SU-DHL-6 (cell line): Measurements from ENCODE around the gene LDLRAD2.

ENCODE experiments used
- H2AFZ ChIP-seq: fragments of 200-600 bp; sonication (generic); 2 replicates; pipeline ENCODE4 v1.6.1; 2014; ENCODE audit warnings: low read depth, mild to moderate bottlenecking, moderate library complexity, mixed read lengths, antibody characterized with exemption, low read length; ENCODE audit not compliant: severe bottlenecking
- H3F3A ChIP-seq: fragments of 200-600 bp; shearing (Covaris generic); 2 replicates; pipeline ENCODE4 v1.6.0; 2016; ENCODE audit warnings: antibody characterized with exemption, mild to moderate bottlenecking; ENCODE audit not compliant: insufficient read depth
- H3K27ac ChIP-seq: fragments of 200-600 bp; sonication (generic); 2 replicates; pipeline ENCODE4 v1.5.1; 2016; ENCODE audit warnings: low read depth, mild to moderate bottlenecking, low read length, moderate library complexity, mixed read lengths
- H3K27me3 ChIP-seq: fragments of 200-600 bp; sonication (generic), shearing (Covaris generic); 2 replicates; pipeline ENCODE4 v1.6.0; 2014; ENCODE audit warnings: mild to moderate bottlenecking, low read length
- H3K36me3 ChIP-seq: fragments of 200-600 bp; sonication (generic); 2 replicates; pipeline ENCODE4 v1.6.1; 2014; ENCODE audit warnings: mild to moderate bottlenecking, low read length, mixed read lengths
- H3K4me2 ChIP-seq: fragments of 300-600, 200-600 bp; shearing (Covaris generic), sonication (generic); 2 replicates; pipeline ENCODE4 v1.6.0; 2014; ENCODE audit warnings: low read length, low read depth, mild to moderate bottlenecking; ENCODE audit not compliant: poor library complexity, severe bottlenecking
- H3K4me3 ChIP-seq: fragments of 200-600 bp; sonication (generic); 2 replicates; pipeline ENCODE4 v1.5.1; 2014; ENCODE audit warnings: antibody characterized with exemption, low read length, mild to moderate bottlenecking, mixed read lengths; ENCODE audit not compliant: insufficient read depth, poor library complexity, severe bottlenecking
- H3K79me2 ChIP-seq: fragments of 200-600 bp; sonication (generic); 2 replicates; pipeline ENCODE4 v1.6.1; 2014; ENCODE audit warnings: mild to moderate bottlenecking, low read length, moderate library complexity; ENCODE audit not compliant: insufficient read depth
- H3K9ac ChIP-seq: fragments of 200-600 bp; sonication (generic); 2 replicates; pipeline ENCODE4 v1.7.0; 2014; ENCODE audit warnings: mild to moderate bottlenecking, low read length
- H3K9me2 ChIP-seq: fragments of 200-600 bp; sonication (generic); replicated peaks from 2 replicates; pipeline ENCODE4 v1.6.1; 2014; ENCODE audit warnings: low read length; ENCODE audit not compliant: insufficient read depth
- H3K9me3 ChIP-seq: fragments of 200-600 bp; sonication (generic); 2 replicates; pipeline ENCODE4 v1.6.1; 2014; ENCODE audit warnings: low read length, mixed read lengths; ENCODE audit not compliant: insufficient read depth
- H4K20me1 ChIP-seq: fragments of 200-600 bp; sonication (generic); 2 replicates; pipeline ENCODE4 v1.6.1; 2014; ENCODE audit warnings: low read depth, mild to moderate bottlenecking, antibody characterized with exemption, low read length, moderate library complexity, mixed read lengths
- CTCF ChIP-seq: fragments of 200-600 bp; sonication (generic); IDR thresholded peaks from one replicate; pipeline ENCODE4 v1.5.1; 2017; ENCODE audit warnings: antibody characterized with exemption, mild to moderate bottlenecking, low read length, moderate library complexity; ENCODE audit not compliant: insufficient read depth, poor library complexity, severe bottlenecking
- EZH2phosphoT487 ChIP-seq: fragments of 200-600 bp; sonication (generic), shearing (Covaris generic); conservative IDR thresholded peaks from 2 replicates; pipeline ENCODE4 v1.6.1; 2018; ENCODE audit warnings: mild to moderate bottlenecking, antibody characterized with exemption, low read length, moderate library complexity, mixed read lengths

The LDLRAD2 gene

GRCh38 chr1:21830792-21831453 is 18.9 kb downstream of the LDLRAD2 start:
- Histone ChIP-seq H3K27me3 (no peaks in the 10 kb centered on the region), H3K9me3 (no peaks in the 10 kb centered on the region), H2AFZ (no peak overlapping the region), H3K9ac (no peak overlapping the region), H3K4me2 (no peak overlapping the region), H3K36me3 (no peaks in the 10 kb centered on the region), H3F3A (no peaks in the 10 kb centered on the region), H3K4me3 (no peak overlapping the region), H3K79me2 (no peaks in the 10 kb centered on the region), H4K20me1 (no peaks in the 10 kb centered on the region), H3K27ac (no peak overlapping the region), H3K9me2 (no peaks in the 10 kb centered on the region)
- no peak for TF ChIP-seq EZH2phosphoT487
- no peak for TF ChIP-seq CTCF

GRCh38 chr1:21831454-21831970 is 19.4 kb downstream of the LDLRAD2 start:
- H3K9me3 ChIP-seq: no peaks in the 10 kb centered on the region
- no peak overlapping the region for H3K27ac ChIP-seq
- no peaks in the 10 kb centered on the region for H3K36me3 ChIP-seq
- no peak for TF ChIP-seq EZH2phosphoT487
- TF ChIP-seq CTCF: no peak
- no peak overlapping the region for H3K9ac ChIP-seq
- H4K20me1 ChIP-seq: no peaks in the 10 kb centered on the region
- no peaks in the 10 kb centered on the region for H3K9me2 ChIP-seq
- H2AFZ ChIP-seq: no peak overlapping the region
- no peak overlapping the region for H3K4me3 ChIP-seq
- no peaks in the 10 kb centered on the region for H3K79me2 ChIP-seq
- H3K27me3 ChIP-seq: no peaks in the 10 kb centered on the region
- H3F3A ChIP-seq: no peaks in the 10 kb centered on the region
- no peak overlapping the region for H3K4me2 ChIP-seq

- no peaks in the 10 kb centered on the region for H3K36me3 ChIP-seq
- no peak for TF ChIP-seq EZH2phosphoT487
- TF ChIP-seq CTCF: no peak
Measured at GRCh38 chr1:21833392-21833976, 21.4 kb downstream of the LDLRAD2 start.

More at GRCh38 chr1:21833392-21833976, 21.4 kb downstream of the LDLRAD2 start:
- Histone ChIP-seq H3K4me3 (no peak overlapping the region), H3K9ac (no peak overlapping the region), H2AFZ (no peak overlapping the region), H3K79me2 (no peaks in the 10 kb centered on the region), H4K20me1 (no peaks in the 10 kb centered on the region), H3K27me3 (no peaks in the 10 kb centered on the region), H3K4me2 (no peak overlapping the region), H3F3A (no peaks in the 10 kb centered on the region), H3K9me2 (no peaks in the 10 kb centered on the region), H3K9me3 (no peaks in the 10 kb centered on the region), H3K27ac (no peak overlapping the region)
